ENCODE results near the gene CES4A.

DNA sequence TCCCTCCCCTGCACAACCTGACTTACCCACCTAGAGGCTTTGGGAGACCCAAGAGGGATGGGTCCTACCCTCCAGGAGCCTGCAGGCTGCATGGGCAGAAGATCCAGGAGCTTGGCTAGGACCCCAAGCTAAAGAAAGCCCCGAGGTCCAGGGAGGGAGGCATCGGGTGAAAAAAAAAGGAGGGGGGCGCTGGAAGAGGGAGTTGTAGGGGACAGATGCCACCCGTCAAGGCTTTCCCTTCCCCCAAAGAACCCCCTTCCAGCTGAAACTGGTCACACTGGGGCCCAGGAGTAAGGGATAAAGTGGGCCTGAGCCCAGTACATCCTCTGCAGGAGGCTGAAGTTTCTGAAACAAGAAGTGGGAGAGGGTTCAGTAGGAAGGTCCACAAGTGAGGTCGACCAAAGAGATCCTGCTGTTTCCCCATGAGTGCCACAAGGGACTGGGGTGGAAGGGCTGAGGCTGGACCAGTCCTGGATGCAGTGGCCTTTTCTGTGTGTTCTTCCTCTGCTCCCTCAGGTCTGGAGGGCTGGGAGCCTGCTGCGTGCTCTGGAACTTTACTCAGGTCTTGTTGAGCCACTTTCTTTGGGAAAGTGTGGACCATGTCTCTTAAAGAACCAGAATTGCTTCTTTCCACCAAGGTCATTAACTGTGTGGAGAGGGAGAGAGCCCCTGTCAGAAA, 26.4 kb downstream of the CES4A start:
- TF ChIP-seq EP300 (IDR thresholded peaks at IDR 0.05) (no peak), POLR2A (IDR thresholded peaks at IDR 0.05) (no peak)
- TF ChIP-seq, protein P1, sequence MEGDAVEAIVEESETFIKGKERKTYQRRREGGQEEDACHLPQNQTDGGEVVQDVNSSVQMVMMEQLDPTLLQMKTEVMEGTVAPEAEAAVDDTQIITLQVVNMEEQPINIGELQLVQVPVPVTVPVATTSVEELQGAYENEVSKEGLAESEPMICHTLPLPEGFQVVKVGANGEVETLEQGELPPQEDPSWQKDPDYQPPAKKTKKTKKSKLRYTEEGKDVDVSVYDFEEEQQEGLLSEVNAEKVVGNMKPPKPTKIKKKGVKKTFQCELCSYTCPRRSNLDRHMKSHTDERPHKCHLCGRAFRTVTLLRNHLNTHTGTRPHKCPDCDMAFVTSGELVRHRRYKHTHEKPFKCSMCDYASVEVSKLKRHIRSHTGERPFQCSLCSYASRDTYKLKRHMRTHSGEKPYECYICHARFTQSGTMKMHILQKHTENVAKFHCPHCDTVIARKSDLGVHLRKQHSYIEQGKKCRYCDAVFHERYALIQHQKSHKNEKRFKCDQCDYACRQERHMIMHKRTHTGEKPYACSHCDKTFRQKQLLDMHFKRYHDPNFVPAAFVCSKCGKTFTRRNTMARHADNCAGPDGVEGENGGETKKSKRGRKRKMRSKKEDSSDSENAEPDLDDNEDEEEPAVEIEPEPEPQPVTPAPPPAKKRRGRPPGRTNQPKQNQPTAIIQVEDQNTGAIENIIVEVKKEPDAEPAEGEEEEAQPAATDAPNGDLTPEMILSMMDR (IDR thresholded peaks at IDR 0.05) = no peak
